ENCODE results near the gene NCOA7. TPM values are rescaled to one million over a fixed set of nuclear protein-coding genes. Genes with fewer than 3 reads are reported as not detected.

Gene NCOA7
- total and polyA plus RNA-seq, 10 of the 15 experiments (the other 5 are each of a cell fraction or from before 2014, with no cell fraction given) = 18.9 to 50.3 (median 34.2) TPM

- no peak for TF ChIP-seq TCF3 (IDR thresholded peaks at IDR 0.05; ENCODE audit: borderline replicate concordance, insufficient read depth, low read depth, low read length)
- TF ChIP-seq SP1 (IDR thresholded peaks at IDR 0.05; ENCODE audit: low read depth, low read length) = no peak
- no peak for TF ChIP-seq REST (IDR thresholded peaks at IDR 0.05; ENCODE audit: low read depth, low read length)
- peak; percentile 79; the same call in 1 of the 2 replicates for TF ChIP-seq FOXM1 (IDR thresholded peaks at IDR 0.05; ENCODE audit: low read depth, low read length)
- TF ChIP-seq PKNOX1 (IDR thresholded peaks at IDR 0.05) = no peak; the same call in 1 of the 2 replicates
- no peak for TF ChIP-seq HDGF (IDR thresholded peaks at IDR 0.05)
- TF ChIP-seq MYB (IDR thresholded peaks at IDR 0.05; ENCODE audit: borderline replicate concordance, low read depth, low read length) = no peak
- TF ChIP-seq KDM1A (IDR thresholded peaks at IDR 0.05; ENCODE audit: borderline replicate concordance) = no peak
- no peak for TF ChIP-seq SREBF2 (IDR thresholded peaks at IDR 0.05; ENCODE audit: low read length)
- TF ChIP-seq ZBED1 (IDR thresholded peaks at IDR 0.05; ENCODE audit: borderline replicate concordance) = no peak
- TF ChIP-seq RAD51 (IDR thresholded peaks at IDR 0.05) = no peak
- no peak for TF ChIP-seq SKIL (IDR thresholded peaks at IDR 0.05; ENCODE audit: low read depth, poor library complexity, severe bottlenecking)
- TF ChIP-seq TARDBP (IDR thresholded peaks at IDR 0.05; ENCODE audit: borderline replicate concordance) = no peak
- no peak for TF ChIP-seq FOS (IDR thresholded peaks at IDR 0.05; ENCODE audit: borderline replicate concordance, extremely low read depth, insufficient read length)
- TF ChIP-seq CHD2 (IDR thresholded peaks at IDR 0.05; ENCODE audit: borderline replicate concordance, low read depth, low read length) = no peak
- no peak for TF ChIP-seq ASH2L (IDR thresholded peaks at IDR 0.05; ENCODE audit: borderline replicate concordance, low read depth)
- no peak for TF ChIP-seq PAX8 (IDR thresholded peaks at IDR 0.05)
- no peak for TF ChIP-seq ATF3 (IDR thresholded peaks at IDR 0.05; ENCODE audit: borderline replicate concordance, extremely low read depth, low read depth, low read length)
- TF ChIP-seq NFYB (IDR thresholded peaks at IDR 0.05; ENCODE audit: insufficient read depth, low read depth, low read length) = no peak
- TF ChIP-seq CHD4 (IDR thresholded peaks at IDR 0.05) = no peak
Measured at GRCh38 chr6:125931733-125932450, 141.1 kb downstream of the NCOA7 start (continued).

Data from GM12878 (cell line).